NCI-H446 (cell line): ENCODE results near the gene C9orf50.

Experiments used
- DNase-seq, 2 experiments: peaks; one replicate each; lab custom pipeline; 2025; lab: John Stamatoyannopoulos, UW

The C9orf50 gene

GRCh38 chr9:129570450-129571297 is 50.2 kb downstream of the C9orf50 start:
- DNase-seq, result no peak

- DNase-seq, result no peak
Observed at GRCh38 chr9:129569502-129570449, 51.1 kb downstream of the C9orf50 start.

DNA sequence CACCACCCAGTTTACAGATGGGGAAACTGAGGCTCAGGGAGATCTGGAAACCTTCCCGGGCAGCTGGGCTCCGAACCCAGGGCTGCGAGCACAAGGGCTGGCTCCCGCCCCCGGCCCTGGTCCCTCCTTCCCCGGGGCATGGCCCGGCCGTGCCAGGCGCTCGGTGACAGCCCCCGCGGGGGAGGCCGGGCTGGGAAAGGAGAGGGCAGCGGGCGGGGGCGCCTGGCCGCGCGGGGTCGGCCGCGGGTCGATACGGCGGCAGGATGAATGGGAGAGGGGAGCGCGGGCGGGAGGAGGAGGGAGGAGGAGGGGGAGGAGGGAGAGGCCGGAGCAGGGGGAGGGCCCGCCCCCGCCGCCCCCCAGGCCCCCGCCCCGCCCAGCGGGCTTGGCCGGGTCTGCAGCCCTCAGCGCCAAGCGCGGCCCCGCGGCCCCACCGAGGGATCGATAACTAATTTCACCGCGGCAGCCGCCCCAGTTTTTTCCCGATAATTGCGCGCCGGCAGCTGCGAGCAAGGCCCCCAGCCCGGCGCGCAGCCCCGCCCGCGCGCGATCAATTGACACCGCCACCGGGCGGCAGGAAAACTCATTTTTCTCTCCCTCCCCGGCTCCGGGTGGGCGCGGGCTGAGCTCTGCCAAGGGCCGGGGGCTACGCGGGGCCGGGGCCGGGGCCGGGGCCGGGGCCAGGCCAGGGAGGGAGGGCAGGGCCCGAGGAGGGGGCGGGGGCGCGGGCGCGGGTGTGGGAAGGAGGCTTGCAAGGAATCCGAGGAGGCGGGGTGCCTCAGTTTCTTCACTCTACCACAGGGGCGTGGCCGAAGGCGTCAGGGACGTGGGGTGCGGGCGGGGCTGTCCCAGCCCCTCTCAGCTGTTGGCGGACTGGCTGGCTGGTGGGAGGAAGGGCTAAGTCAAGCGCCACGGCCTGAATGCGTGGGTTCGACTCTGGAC is 52.1 kb downstream of the C9orf50 start:
- peak in 1 of 2 experiments; percentile 6 for DNase-seq

GRCh38 chr9:129567842-129568559 is 52.9 kb downstream of the C9orf50 start:
- DNase-seq, result no peak

DNA sequence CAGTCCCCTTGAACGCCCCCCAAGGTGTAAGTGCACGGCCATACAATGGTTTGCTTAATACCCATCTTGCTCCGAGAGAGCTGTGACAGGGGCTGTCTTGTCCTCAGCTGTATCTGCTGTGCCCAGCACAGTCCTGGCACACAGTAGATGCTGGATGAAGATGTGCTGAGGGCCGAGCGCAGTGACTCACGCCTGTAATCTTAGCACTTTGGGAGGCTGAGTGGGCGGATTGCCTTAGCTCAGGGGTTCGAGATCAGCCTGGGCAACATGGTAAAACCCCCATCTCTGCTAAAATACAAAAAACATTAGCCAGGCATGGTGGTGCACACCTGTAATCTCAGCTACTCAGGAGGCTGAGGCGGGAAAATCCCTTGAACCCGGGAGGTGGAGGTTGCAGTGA is 53.6 kb downstream of the C9orf50 start:
- DNase-seq, result no peak

- DNase-seq, result no peak
Observed at GRCh38 chr9:129566563-129567266, 54.2 kb downstream of the C9orf50 start.

DNA sequence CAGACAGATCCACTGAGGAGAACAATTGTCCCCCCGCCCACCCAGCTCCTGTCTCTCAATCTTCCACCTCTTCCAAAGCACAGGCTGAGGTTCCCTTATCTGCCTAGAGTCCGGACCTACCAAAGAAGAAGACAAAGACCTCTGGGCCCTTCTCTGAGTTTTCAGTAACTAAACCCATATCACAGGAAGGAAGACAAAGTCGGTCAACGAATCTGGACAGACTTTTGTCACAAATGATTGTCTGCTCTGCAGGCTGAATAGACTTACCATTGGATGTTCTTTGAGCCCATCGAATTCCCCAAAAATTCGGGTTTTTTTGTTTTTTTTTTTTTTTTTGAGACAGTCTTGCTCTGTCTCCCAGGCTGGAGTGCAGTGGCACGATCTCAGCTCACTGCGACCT is 58.0 kb downstream of the C9orf50 start:
- DNase-seq, result no peak

GRCh38 chr9:129562514-129562913 is 58.4 kb downstream of the C9orf50 start:
- DNase-seq, result no peak
